ENCODE measurements around the gene AUTS2. TPM values are rescaled to one million over a fixed set of nuclear protein-coding genes. Genes with fewer than 3 reads are reported as not detected.

AUTS2 gene
- total and polyA plus RNA-seq, 2 experiments from 2014 or later: 3.0 to 4.4 TPM

DNA sequence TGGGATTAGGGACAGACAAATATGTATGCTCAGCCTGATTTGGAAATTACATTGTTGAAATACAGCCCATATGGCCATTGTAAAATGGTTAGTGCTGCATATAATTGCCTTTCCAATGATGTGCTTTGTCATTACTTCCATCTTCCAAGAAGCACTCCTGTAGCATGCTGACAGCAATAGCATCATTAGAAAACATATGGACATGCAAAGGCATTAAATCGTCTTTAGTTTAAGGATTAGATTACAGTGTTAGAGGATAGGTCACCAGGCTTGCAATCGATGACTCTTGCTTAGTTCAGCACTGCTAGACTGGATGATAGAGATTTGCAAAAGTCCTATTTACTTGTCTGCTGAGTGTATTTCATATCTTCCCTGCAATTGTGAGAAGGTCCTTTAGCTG is 17.4 kb downstream of the AUTS2 start:
- Histone ChIP-seq H3K9me2 (ENCODE audit: insufficient read depth) (no peaks in the 10 kb centered on the region), H3F3A (ENCODE audit: insufficient read depth) (no peaks in the 10 kb centered on the region), H3K79me2 (ENCODE audit: insufficient read depth) (no peaks in the 10 kb centered on the region), H3K4me1 (ENCODE audit: insufficient read depth) (no peaks in the 10 kb centered on the region), H3K4me3 (no peak overlapping the region), H3K27me3 (replicated peaks; ENCODE audit: insufficient read depth) (no peaks in the 10 kb centered on the region), H3K9ac (no peak overlapping the region), H3K4me2 (ENCODE audit: unreplicated experiment) (no peak overlapping the region), H3K27ac (no peak overlapping the region), H2AFZ (no peak overlapping the region), H4K20me1 (ENCODE audit: insufficient read depth) (no peaks in the 10 kb centered on the region), H3K9me3 (ENCODE audit: low read depth) (no peaks in the 10 kb centered on the region), H3K36me3 (ENCODE audit: low read depth) (no peaks in the 10 kb centered on the region)
- DNase-seq: no peak
- in situ Hi-C loops (cut with MboI): no loop called here
- 87 to 91% methylated on average over 2 of the region's 2 CpGs for WGBS, 2 experiments (ENCODE audit: low coverage in 1 of 2, low lambda C conversion rate in 2 of 2, missing lambda C conversion rate in 2 of 2)
- no peak for TF ChIP-seq EZH2phosphoT487 (IDR thresholded peaks at IDR 0.05; ENCODE audit: insufficient read depth, low read depth)
- no peak for TF ChIP-seq EZH2 (IDR thresholded peaks at IDR 0.05; ENCODE audit: insufficient read depth, poor library complexity, severe bottlenecking)

- H2AFZ ChIP-seq: no peak overlapping the region
- H3K9me3 ChIP-seq (ENCODE audit: low read depth): no peaks in the 10 kb centered on the region
- no peaks in the 10 kb centered on the region for H3K36me3 ChIP-seq (ENCODE audit: low read depth)
- no peak overlapping the region for H3K9ac ChIP-seq
- no peaks in the 10 kb centered on the region for H4K20me1 ChIP-seq (ENCODE audit: insufficient read depth)
- no peak overlapping the region for H3K27ac ChIP-seq
- no peaks in the 10 kb centered on the region for H3K27me3 ChIP-seq (replicated peaks; ENCODE audit: insufficient read depth)
- H3K79me2 ChIP-seq (ENCODE audit: insufficient read depth): no peaks in the 10 kb centered on the region
- no peak overlapping the region for H3K4me3 ChIP-seq
- no peak overlapping the region for H3K4me2 ChIP-seq (ENCODE audit: unreplicated experiment)
- no peaks in the 10 kb centered on the region for H3K9me2 ChIP-seq (ENCODE audit: insufficient read depth)
- TF ChIP-seq EZH2phosphoT487 (IDR thresholded peaks at IDR 0.05; ENCODE audit: insufficient read depth, low read depth) (no peak), EZH2 (IDR thresholded peaks at IDR 0.05; ENCODE audit: insufficient read depth, poor library complexity, severe bottlenecking) (no peak)
- in situ Hi-C loops (cut with MboI): no loop called here
- no peaks in the 10 kb centered on the region for H3K4me1 ChIP-seq (ENCODE audit: insufficient read depth)
- no peak for DNase-seq
- WGBS, 2 experiments (ENCODE audit: low coverage in 1 of 2, low lambda C conversion rate in 2 of 2, missing lambda C conversion rate in 2 of 2): 76 to 80% methylated on average over 5 of the region's 5 CpGs
- no peaks in the 10 kb centered on the region for H3F3A ChIP-seq (ENCODE audit: insufficient read depth)
Observed at GRCh38 chr7:69617364-69617763, 19.1 kb downstream of the AUTS2 start.

DNA sequence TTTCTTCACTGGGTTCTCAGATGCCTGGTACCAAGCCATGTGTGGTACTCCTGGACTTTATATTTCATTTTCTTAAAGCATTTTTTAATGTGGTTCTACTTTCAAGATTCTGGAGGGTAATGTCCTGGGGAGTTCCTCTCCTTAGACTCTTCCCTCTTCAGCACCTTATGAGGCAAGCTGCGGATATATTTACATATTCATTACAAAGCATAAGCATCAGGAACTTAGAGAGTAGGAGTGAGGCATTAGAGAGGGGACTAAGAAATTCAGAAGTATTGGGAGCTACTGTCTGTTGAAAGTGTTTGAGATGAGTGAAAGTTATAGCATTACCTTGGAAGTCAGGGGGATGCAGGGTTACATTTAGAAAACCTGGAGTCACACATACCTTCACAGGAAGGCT is 20.8 kb downstream of the AUTS2 start:
- Histone ChIP-seq H3K36me3 (ENCODE audit: low read depth) (no peaks in the 10 kb centered on the region), H3K4me1 (ENCODE audit: insufficient read depth) (no peaks in the 10 kb centered on the region), H3K9me2 (ENCODE audit: insufficient read depth) (no peaks in the 10 kb centered on the region), H3K4me2 (ENCODE audit: unreplicated experiment) (no peak overlapping the region), H3K9me3 (ENCODE audit: low read depth) (no peaks in the 10 kb centered on the region), H3K4me3 (no peak overlapping the region), H3K27me3 (replicated peaks; ENCODE audit: insufficient read depth) (no peaks in the 10 kb centered on the region), H3K27ac (no peak overlapping the region), H2AFZ (no peak overlapping the region), H4K20me1 (ENCODE audit: insufficient read depth) (no peaks in the 10 kb centered on the region), H3F3A (ENCODE audit: insufficient read depth) (no peaks in the 10 kb centered on the region), H3K9ac (no peak overlapping the region), H3K79me2 (ENCODE audit: insufficient read depth) (no peaks in the 10 kb centered on the region)
- TF ChIP-seq EZH2phosphoT487 (IDR thresholded peaks at IDR 0.05; ENCODE audit: insufficient read depth, low read depth): no peak
- 93% methylated on average over 1 of the region's 1 CpG for WGBS, 2 experiments (ENCODE audit: low coverage in 1 of 2, low lambda C conversion rate in 2 of 2, missing lambda C conversion rate in 2 of 2)
- in situ Hi-C loops (cut with MboI): no loop called here
- DNase-seq: no peak

- no peak overlapping the region for H3K4me3 ChIP-seq
- no peak for TF ChIP-seq EZH2 (IDR thresholded peaks at IDR 0.05; ENCODE audit: insufficient read depth, poor library complexity, severe bottlenecking)
- no peak for TF ChIP-seq EZH2phosphoT487 (IDR thresholded peaks at IDR 0.05; ENCODE audit: insufficient read depth, low read depth)
- no peak for DNase-seq
- no peaks in the 10 kb centered on the region for H3K36me3 ChIP-seq (ENCODE audit: low read depth)
- no peaks in the 10 kb centered on the region for H3K27me3 ChIP-seq (replicated peaks; ENCODE audit: insufficient read depth)
- H3K79me2 ChIP-seq (ENCODE audit: insufficient read depth): no peaks in the 10 kb centered on the region
- no peak overlapping the region for H3K9ac ChIP-seq
- no peaks in the 10 kb centered on the region for H3K4me1 ChIP-seq (ENCODE audit: insufficient read depth)
- in situ Hi-C loops (cut with MboI): no loop called here
- H3K9me2 ChIP-seq (ENCODE audit: insufficient read depth): no peaks in the 10 kb centered on the region
- H3K4me2 ChIP-seq (ENCODE audit: unreplicated experiment): no peak overlapping the region
- H4K20me1 ChIP-seq (ENCODE audit: insufficient read depth): no peaks in the 10 kb centered on the region
- H2AFZ ChIP-seq: no peak overlapping the region
- 77 to 87% methylated on average over 2 of the region's 2 CpGs for WGBS, 2 experiments (ENCODE audit: low coverage in 1 of 2, low lambda C conversion rate in 2 of 2, missing lambda C conversion rate in 2 of 2)
- H3F3A ChIP-seq (ENCODE audit: insufficient read depth): no peaks in the 10 kb centered on the region
- H3K9me3 ChIP-seq (ENCODE audit: low read depth): no peaks in the 10 kb centered on the region
- no peak overlapping the region for H3K27ac ChIP-seq
Observed at GRCh38 chr7:69619635-69620034, 21.4 kb downstream of the AUTS2 start.

- Histone ChIP-seq H3K4me3 (no peak overlapping the region), H3K9me3 (ENCODE audit: low read depth) (no peaks in the 10 kb centered on the region), H4K20me1 (ENCODE audit: insufficient read depth) (no peaks in the 10 kb centered on the region), H3K9ac (no peak overlapping the region), H3K9me2 (ENCODE audit: insufficient read depth) (no peaks in the 10 kb centered on the region), H3F3A (ENCODE audit: insufficient read depth) (no peaks in the 10 kb centered on the region), H2AFZ (no peak overlapping the region), H3K79me2 (ENCODE audit: insufficient read depth) (no peaks in the 10 kb centered on the region), H3K4me2 (ENCODE audit: unreplicated experiment) (no peak overlapping the region), H3K36me3 (ENCODE audit: low read depth) (no peaks in the 10 kb centered on the region), H3K27ac (no peak overlapping the region), H3K4me1 (ENCODE audit: insufficient read depth) (no peaks in the 10 kb centered on the region), H3K27me3 (replicated peaks; ENCODE audit: insufficient read depth) (no peaks in the 10 kb centered on the region)
- TF ChIP-seq EZH2phosphoT487 (IDR thresholded peaks at IDR 0.05; ENCODE audit: insufficient read depth, low read depth): no peak
- no peak for TF ChIP-seq EZH2 (IDR thresholded peaks at IDR 0.05; ENCODE audit: insufficient read depth, poor library complexity, severe bottlenecking)
- no peak for DNase-seq
- in situ Hi-C loops (cut with MboI): no loop called here
- WGBS, 2 experiments (ENCODE audit: low coverage in 1 of 2, low lambda C conversion rate in 2 of 2, missing lambda C conversion rate in 2 of 2): 60 to 65% methylated on average over 4 of the region's 4 CpGs
Observed at GRCh38 chr7:69620063-69620462, 21.8 kb downstream of the AUTS2 start.

Data from GM23248 (cell line).